VCaP (cell line): ENCODE results near the gene TTYH2.

Experiments used
- H3K27ac ChIP-seq: fragments of 450-650 bp; 2 replicates; pipeline ENCODE4 v1.5.1; 2017
- CTCF ChIP-seq: fragments of 450-650 bp; conservative IDR thresholded peaks from 2 replicates; pipeline ENCODE4 v1.5.1; 2017; ENCODE audit warnings: mild to moderate bottlenecking, moderate library complexity

The TTYH2 gene

DNA sequence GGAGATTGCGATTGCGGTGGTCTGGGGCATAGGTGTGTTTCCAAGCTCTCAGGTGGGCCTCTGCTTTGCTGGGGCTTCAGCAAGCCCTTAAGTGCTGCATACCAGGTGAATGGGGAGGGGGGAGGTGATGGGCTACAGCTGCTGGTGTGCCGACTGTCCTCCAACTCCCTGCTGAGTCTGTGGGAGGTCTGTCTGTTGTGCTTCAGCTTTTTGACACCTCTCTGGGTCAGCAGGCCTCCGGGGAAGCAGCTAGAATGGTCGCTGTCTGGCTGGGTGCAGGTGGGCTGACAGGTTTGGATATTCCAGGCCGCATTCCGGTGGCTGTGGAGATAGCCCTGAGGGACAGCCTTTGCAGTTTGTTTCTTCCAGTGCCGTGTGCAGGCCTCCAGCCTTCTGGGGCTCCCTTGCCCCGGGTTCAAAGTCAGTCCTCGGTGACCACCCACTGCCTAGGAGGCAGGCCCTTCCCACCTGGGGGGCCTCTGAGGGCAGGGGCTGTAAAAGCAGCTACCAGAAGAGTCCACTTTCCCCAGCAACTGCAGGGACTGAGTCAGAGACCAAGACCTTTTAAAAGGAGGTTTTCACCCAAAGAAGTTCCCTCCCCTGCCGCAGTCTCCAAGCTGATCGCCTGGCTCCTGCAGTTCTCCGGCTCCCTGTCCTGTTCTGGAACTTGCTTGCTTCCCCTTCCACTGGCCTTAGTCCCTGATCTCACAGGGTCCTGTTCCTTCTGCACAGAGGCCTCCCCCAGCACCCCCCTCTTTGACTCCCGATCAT is 2.0 kb upstream of the TTYH2 start:
- TF ChIP-seq CTCF, result no peak
- 0 out of 2 replicates have a peak overlapping the region, but pooled peaks have one; percentile 86 for H3K27ac ChIP-seq

DNA sequence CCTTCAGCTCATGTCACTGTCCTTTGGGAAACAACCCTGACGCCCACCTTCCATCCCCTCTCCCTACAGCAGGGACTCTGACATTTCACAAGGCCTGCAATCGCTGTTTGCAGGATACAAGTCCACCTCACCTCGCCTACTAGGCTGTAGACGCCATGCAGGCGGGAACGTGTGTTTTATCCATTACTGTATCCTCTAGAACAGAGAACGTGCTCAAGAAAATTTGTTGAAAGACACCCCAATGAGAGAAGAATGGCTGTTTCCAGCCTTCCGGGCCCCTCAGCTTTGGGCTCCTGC is 1.5 kb upstream of the TTYH2 start:
- TF ChIP-seq CTCF, result no peak
- H3K27ac ChIP-seq, result no peak overlapping the region

GRCh38 chr17:74212209-74212912 is 1.0 kb upstream of the TTYH2 start:
- peak overlapping the region; percentile 62 for H3K27ac ChIP-seq

GRCh38 chr17:74213861-74214391 is 555 bp downstream of the TTYH2 start:
- TF ChIP-seq CTCF, result no peak
- H3K27ac ChIP-seq, result peak overlapping the region; percentile 62

More at GRCh38 chr17:74212209-74212912, 1.0 kb upstream of the TTYH2 start:
- TF ChIP-seq CTCF, result no peak

GRCh38 chr17:74214484-74215341 is 1.3 kb downstream of the TTYH2 start:
- TF ChIP-seq CTCF, result no peak
- no peak overlapping the region for H3K27ac ChIP-seq

DNA sequence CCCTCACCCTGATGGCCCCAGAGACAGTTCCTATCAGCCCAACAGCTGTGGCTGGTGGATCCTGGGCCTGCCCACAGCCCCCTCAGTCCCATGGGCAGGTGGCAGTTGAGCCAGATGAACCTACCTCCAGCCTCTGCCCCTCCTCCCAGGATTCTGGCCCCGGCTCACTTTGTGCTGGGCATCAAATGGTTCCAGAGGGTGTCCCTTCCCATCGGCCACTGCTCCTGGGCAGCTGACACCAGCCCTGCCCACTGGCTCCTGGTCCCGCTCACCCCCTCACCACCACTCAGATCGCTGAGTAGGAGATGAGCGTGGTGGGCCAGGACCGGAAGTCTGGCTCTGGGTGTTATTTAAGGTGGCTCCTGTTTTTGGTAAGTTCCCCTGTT is 2.0 kb downstream of the TTYH2 start:
- no peak overlapping the region for H3K27ac ChIP-seq
- no peak for TF ChIP-seq CTCF

DNA sequence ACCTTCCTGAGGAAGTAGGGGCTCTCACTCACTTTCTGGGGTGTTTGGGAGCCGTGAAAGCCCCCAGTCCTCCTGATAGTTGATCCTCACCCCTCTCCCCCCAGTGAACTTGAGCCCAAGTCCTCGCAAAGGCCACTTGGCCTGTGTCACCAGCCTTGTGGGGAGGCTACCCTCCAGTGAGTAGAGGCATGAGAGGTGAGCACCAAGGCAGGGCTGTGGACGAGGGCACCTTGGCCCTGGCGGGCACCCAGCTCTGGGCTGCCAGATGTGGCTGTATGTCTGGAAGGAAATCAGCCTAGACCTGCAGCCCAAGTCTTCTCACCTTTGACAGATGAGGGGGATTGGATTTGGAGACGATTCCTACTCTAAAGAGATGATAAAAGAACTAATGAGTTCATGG is 3.1 kb downstream of the TTYH2 start:
- no peak overlapping the region for H3K27ac ChIP-seq
- TF ChIP-seq CTCF, result no peak
